T-helper 1 cell treated with Interleukin-12 subunit alpha and Interleukin-12 subunit beta and Interleukin-4 antibody, amounts not matched to agents 30 μg/mL and 1 μg/mL, for 36 hours (primary cell): ENCODE data around the gene STXBP3.

ENCODE experiments used
- H3K27ac Mint-ChIP-seq: one replicate; pipeline ENCODE4 v1.8.0; 2021; ENCODE audit warnings: mild to moderate bottlenecking, mixed read lengths
- H3K27me3 Mint-ChIP-seq: one replicate; pipeline ENCODE4 v1.8.0; 2021; ENCODE audit warnings: low read depth, mixed read lengths
- H3K36me3 Mint-ChIP-seq: one replicate; pipeline ENCODE4 v1.8.0; 2021; ENCODE audit warnings: low read depth, mixed read lengths
- H3K4me1 Mint-ChIP-seq: one replicate; pipeline ENCODE4 v1.8.0; 2021; ENCODE audit warnings: low read depth, mixed read lengths
- H3K4me3 Mint-ChIP-seq: one replicate; pipeline ENCODE4 v1.8.0; 2021; ENCODE audit warnings: mild to moderate bottlenecking, moderate library complexity, mixed read lengths
- H3K9me3 Mint-ChIP-seq: one replicate; pipeline ENCODE4 v1.8.0; 2021; ENCODE audit warnings: mixed read lengths

The STXBP3 gene

GRCh38 chr1:108717774-108718316 is 28.6 kb upstream of the STXBP3 start:
- H3K4me1 Mint-ChIP-seq = peaks cover 3% of the 10 kb centered on the region
- H3K27me3 Mint-ChIP-seq = peaks cover 12% of the 10 kb centered on the region

GRCh38 chr1:108718927-108719655 is 27.4 kb upstream of the STXBP3 start:
- Mint-ChIP-seq H3K4me1 (peaks cover 3% of the 10 kb centered on the region), H3K9me3 (no peaks in the 10 kb centered on the region), H3K27me3 (peaks cover 7% of the 10 kb centered on the region), H3K36me3 (no peaks in the 10 kb centered on the region), H3K4me3 (no peak overlapping the region), H3K27ac (no peak overlapping the region)

More at GRCh38 chr1:108717774-108718316, 28.6 kb upstream of the STXBP3 start:
- H3K27ac Mint-ChIP-seq = no peak overlapping the region
- H3K4me3 Mint-ChIP-seq = no peak overlapping the region
- no peaks in the 10 kb centered on the region for H3K9me3 Mint-ChIP-seq
- no peaks in the 10 kb centered on the region for H3K36me3 Mint-ChIP-seq

GRCh38 chr1:108719656-108720435 is 26.6 kb upstream of the STXBP3 start:
- no peak overlapping the region for H3K27ac Mint-ChIP-seq
- H3K36me3 Mint-ChIP-seq = no peaks in the 10 kb centered on the region
- peaks cover 7% of the 10 kb centered on the region for H3K27me3 Mint-ChIP-seq
- H3K4me1 Mint-ChIP-seq = peaks cover 3% of the 10 kb centered on the region
- no peak overlapping the region for H3K4me3 Mint-ChIP-seq
- no peaks in the 10 kb centered on the region for H3K9me3 Mint-ChIP-seq

GRCh38 chr1:108722292-108722691 is 24.2 kb upstream of the STXBP3 start:
- H3K27me3 Mint-ChIP-seq = peaks cover 4% of the 10 kb centered on the region
- H3K4me1 Mint-ChIP-seq = peaks cover 3% of the 10 kb centered on the region
- H3K9me3 Mint-ChIP-seq = no peaks in the 10 kb centered on the region
- H3K27ac Mint-ChIP-seq = no peak overlapping the region
- H3K36me3 Mint-ChIP-seq = no peaks in the 10 kb centered on the region
- no peak overlapping the region for H3K4me3 Mint-ChIP-seq

GRCh38 chr1:108725906-108726305 is 20.6 kb upstream of the STXBP3 start:
- no peaks in the 10 kb centered on the region for H3K36me3 Mint-ChIP-seq
- no peak overlapping the region for H3K4me3 Mint-ChIP-seq
- peaks cover 20% of the 10 kb centered on the region for H3K27me3 Mint-ChIP-seq
- peaks cover 3% of the 10 kb centered on the region for H3K4me1 Mint-ChIP-seq
- H3K9me3 Mint-ChIP-seq = no peaks in the 10 kb centered on the region
- no peak overlapping the region for H3K27ac Mint-ChIP-seq

- no peak overlapping the region for H3K27ac Mint-ChIP-seq
- no peaks in the 10 kb centered on the region for H3K36me3 Mint-ChIP-seq
- H3K4me3 Mint-ChIP-seq = no peak overlapping the region
- no peaks in the 10 kb centered on the region for H3K9me3 Mint-ChIP-seq
- H3K27me3 Mint-ChIP-seq = peaks cover 24% of the 10 kb centered on the region
- H3K4me1 Mint-ChIP-seq = no peaks in the 10 kb centered on the region
These were observed 18.0 kb upstream of the STXBP3 start for GRCh38 chr1:108728327-108728923.

GRCh38 chr1:108729481-108729880 is 17.0 kb upstream of the STXBP3 start:
- no peaks in the 10 kb centered on the region for H3K36me3 Mint-ChIP-seq
- no peaks in the 10 kb centered on the region for H3K9me3 Mint-ChIP-seq
- H3K27me3 Mint-ChIP-seq = peaks cover 23% of the 10 kb centered on the region
- no peak overlapping the region for H3K4me3 Mint-ChIP-seq
- no peak overlapping the region for H3K27ac Mint-ChIP-seq
- H3K4me1 Mint-ChIP-seq = no peaks in the 10 kb centered on the region

GRCh38 chr1:108732398-108732797 is 14.1 kb upstream of the STXBP3 start:
- no peaks in the 10 kb centered on the region for H3K9me3 Mint-ChIP-seq
- H3K4me1 Mint-ChIP-seq = no peaks in the 10 kb centered on the region
- H3K36me3 Mint-ChIP-seq = no peaks in the 10 kb centered on the region
- peaks cover 36% of the 10 kb centered on the region for H3K27me3 Mint-ChIP-seq
- H3K27ac Mint-ChIP-seq = no peak overlapping the region
- H3K4me3 Mint-ChIP-seq = no peak overlapping the region

GRCh38 chr1:108734171-108734865 is 12.2 kb upstream of the STXBP3 start:
- H3K4me1 Mint-ChIP-seq = no peaks in the 10 kb centered on the region

GRCh38 chr1:108742253-108742652 is 4.2 kb upstream of the STXBP3 start:
- H3K4me1 Mint-ChIP-seq = peaks cover 5% of the 10 kb centered on the region
- H3K9me3 Mint-ChIP-seq = no peaks in the 10 kb centered on the region
- no peak overlapping the region for H3K27ac Mint-ChIP-seq
- H3K36me3 Mint-ChIP-seq = peaks cover 5% of the 10 kb centered on the region
- H3K4me3 Mint-ChIP-seq = no peak overlapping the region
- no peaks in the 10 kb centered on the region for H3K27me3 Mint-ChIP-seq

More at GRCh38 chr1:108734171-108734865, 12.2 kb upstream of the STXBP3 start:
- peaks cover 33% of the 10 kb centered on the region for H3K27me3 Mint-ChIP-seq
- no peaks in the 10 kb centered on the region for H3K9me3 Mint-ChIP-seq
- no peak overlapping the region for H3K27ac Mint-ChIP-seq
- no peaks in the 10 kb centered on the region for H3K36me3 Mint-ChIP-seq
- no peak overlapping the region for H3K4me3 Mint-ChIP-seq

GRCh38 chr1:108745980-108746381 is 493 bp upstream of the STXBP3 start:
- Mint-ChIP-seq H3K27ac (peak overlapping the region; percentile 100), H3K9me3 (no peaks in the 10 kb centered on the region), H3K36me3 (peaks cover 17% of the 10 kb centered on the region), H3K4me3 (peak overlapping the region; percentile 98), H3K27me3 (no peaks in the 10 kb centered on the region), H3K4me1 (peaks cover 24% of the 10 kb centered on the region)

GRCh38 chr1:108747171-108747850 is 837 bp downstream of the STXBP3 start:
- no peaks in the 10 kb centered on the region for H3K27me3 Mint-ChIP-seq
- peak overlapping the region; percentile 98 for H3K4me3 Mint-ChIP-seq
- H3K36me3 Mint-ChIP-seq = peaks cover 18% of the 10 kb centered on the region
- peaks cover 25% of the 10 kb centered on the region for H3K4me1 Mint-ChIP-seq
- H3K27ac Mint-ChIP-seq = peak overlapping the region; percentile 98
- no peaks in the 10 kb centered on the region for H3K9me3 Mint-ChIP-seq

GRCh38 chr1:108747898-108748297 is 1.4 kb downstream of the STXBP3 start:
- Mint-ChIP-seq H3K27ac (no peak overlapping the region), H3K9me3 (no peaks in the 10 kb centered on the region), H3K27me3 (no peaks in the 10 kb centered on the region), H3K36me3 (peaks cover 23% of the 10 kb centered on the region), H3K4me3 (peak overlapping the region; percentile 26), H3K4me1 (peaks cover 29% of the 10 kb centered on the region)

GRCh38 chr1:108749081-108749480 is 2.6 kb downstream of the STXBP3 start:
- H3K4me1 Mint-ChIP-seq = peaks cover 31% of the 10 kb centered on the region
- H3K27ac Mint-ChIP-seq = no peak overlapping the region
- peaks cover 26% of the 10 kb centered on the region for H3K36me3 Mint-ChIP-seq
- no peaks in the 10 kb centered on the region for H3K9me3 Mint-ChIP-seq
- H3K27me3 Mint-ChIP-seq = no peaks in the 10 kb centered on the region
- no peak overlapping the region for H3K4me3 Mint-ChIP-seq
